Measurements from ENCODE around the gene RAD9A.

GRCh38 chr11:67349457-67349856 is 42.3 kb upstream of the RAD9A start:
- no peak for TF ChIP-seq CTCF (conservative IDR thresholded peaks at IDR 0.05; ENCODE audit: low read depth, low read length)
- TF ChIP-seq CEBPB (IDR thresholded peaks at IDR 0.05; ENCODE audit: low read depth, low read length) = no peak
- no peak for TF ChIP-seq POLR2A (IDR thresholded peaks at IDR 0.05; ENCODE audit: low read depth, low read length)
- TF ChIP-seq FOS (IDR thresholded peaks at IDR 0.05; ENCODE audit: low read depth, low read length) = no peak
- no peak for TF ChIP-seq MXI1 (IDR thresholded peaks at IDR 0.05; ENCODE audit: borderline replicate concordance, low read depth, low read length)
- TF ChIP-seq ELK1 (IDR thresholded peaks at IDR 0.05; ENCODE audit: borderline replicate concordance, low read depth, low read length) = no peak
- no peak for TF ChIP-seq MAZ (IDR thresholded peaks at IDR 0.05; ENCODE audit: borderline replicate concordance, low read depth, low read length)
- TF ChIP-seq MAFK (IDR thresholded peaks at IDR 0.05; ENCODE audit: low read depth, low read length) = no peak
